Osteoblast (primary cell): ENCODE data around the gene TENT5C. TPM values are rescaled to one million over a fixed set of nuclear protein-coding genes. Genes with fewer than 3 reads are reported as not detected.
A peak's percentile ranks its signal among the peaks of the same experiment; 100 is the strongest.

Source experiments
- DNase-seq: peaks from one replicate; pipeline ENCODE4 v3.0.0; 2011; ENCODE audit warnings: low spot score, mixed read lengths; ENCODE audit not compliant: insufficient read length; ENCODE audit errors: missing footprints
- H2AFZ ChIP-seq: 2 replicates; pipeline ENCODE4 v1.6.0; 2011; ENCODE audit warnings: mild to moderate bottlenecking, low read length
- H3K27ac ChIP-seq: 2 replicates; pipeline ENCODE4 v1.5.1; 2011; ENCODE audit warnings: mild to moderate bottlenecking, low read depth, low read length, moderate library complexity
- H3K27me3 ChIP-seq: 2 replicates; pipeline ENCODE4 v1.6.0; 2012; ENCODE audit warnings: mild to moderate bottlenecking, control low read depth, inconsistent platforms, low read length, moderate library complexity; ENCODE audit not compliant: insufficient read depth
- H3K36me3 ChIP-seq: 2 replicates; pipeline ENCODE4 v1.5.1; 2011; ENCODE audit warnings: mild to moderate bottlenecking, low read length, control low read depth, moderate library complexity; ENCODE audit not compliant: insufficient read depth
- H3K4me1 ChIP-seq: 2 replicates; pipeline ENCODE4 v1.5.1; 2011; ENCODE audit warnings: mild to moderate bottlenecking, low read length, control low read depth, moderate library complexity; ENCODE audit not compliant: insufficient read depth
- H3K4me2 ChIP-seq: 2 replicates; pipeline ENCODE4 v1.6.0; 2011; ENCODE audit warnings: mild to moderate bottlenecking, low read length; ENCODE audit not compliant: insufficient read depth
- H3K4me3 ChIP-seq: fragments of 200-600 bp; sonication (generic); 3 replicates; pipeline ENCODE4 v1.5.1; 2012; ENCODE audit warnings: mild to moderate bottlenecking, low read length, inconsistent platforms; ENCODE audit not compliant: insufficient read depth
- H3K79me2 ChIP-seq: 2 replicates; pipeline ENCODE4 v1.6.0; 2012; ENCODE audit warnings: mild to moderate bottlenecking, low read length, control low read depth, inconsistent platforms; ENCODE audit not compliant: insufficient read depth
- H3K9me3 ChIP-seq: 2 replicates; pipeline ENCODE4 v1.5.1; 2011; ENCODE audit warnings: low read depth, low read length, control low read depth
- H4K20me1 ChIP-seq: 2 replicates; pipeline ENCODE4 v1.6.0; 2012; ENCODE audit warnings: mild to moderate bottlenecking, low read length, control low read depth; ENCODE audit not compliant: insufficient read depth
- total RNA-seq: library from RNA; depleted of rRNA; stranded (reverse); fragments of >200 nt; gene quantifications from 2 replicates; pipeline ENCODE4 v1.2.3, GENCODE V29; 2012
- TF ChIP-seq, protein P1 (sequence below): IDR thresholded peaks from 2 replicates; pipeline ENCODE4 v1.5.1; 2011; ENCODE audit warnings: mild to moderate bottlenecking, low read depth, low read length, moderate library complexity; ENCODE audit errors: extremely low read depth

TENT5C gene
- total RNA-seq, 1 donor, result 0.36 TPM

DNA sequence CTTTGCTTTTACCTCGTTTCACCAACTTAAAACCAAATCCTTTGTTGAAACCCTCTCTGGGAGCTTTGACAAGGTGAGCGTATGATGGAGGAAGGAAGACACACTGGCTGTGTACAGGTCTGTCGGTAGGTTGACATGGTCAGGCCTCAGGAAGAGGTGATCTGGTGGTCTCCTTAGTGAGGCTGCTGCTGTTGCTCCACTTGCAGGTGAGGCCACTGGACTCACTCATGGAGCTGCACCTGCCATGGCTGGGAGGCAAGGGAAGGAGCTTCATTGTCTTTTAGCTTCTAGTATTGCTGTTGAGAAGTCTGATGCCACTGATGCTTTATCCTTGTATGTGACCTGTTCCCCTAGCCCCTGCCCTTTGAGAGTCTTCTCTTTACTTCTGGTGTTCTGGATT lies 35.7 kb downstream of the TENT5C start:
- Histone ChIP-seq H3K4me1 (no peaks in the 10 kb centered on the region), H3K27ac (no peak overlapping the region), H3K4me3 (no peak overlapping the region), H3K79me2 (no peaks in the 10 kb centered on the region), H3K4me2 (no peak overlapping the region), H4K20me1 (no peaks in the 10 kb centered on the region), H3K27me3 (peaks cover 1% of the 10 kb centered on the region), H3K9me3 (no peaks in the 10 kb centered on the region), H3K36me3 (no peaks in the 10 kb centered on the region), H2AFZ (no peak overlapping the region)
- TF ChIP-seq, protein P1, sequence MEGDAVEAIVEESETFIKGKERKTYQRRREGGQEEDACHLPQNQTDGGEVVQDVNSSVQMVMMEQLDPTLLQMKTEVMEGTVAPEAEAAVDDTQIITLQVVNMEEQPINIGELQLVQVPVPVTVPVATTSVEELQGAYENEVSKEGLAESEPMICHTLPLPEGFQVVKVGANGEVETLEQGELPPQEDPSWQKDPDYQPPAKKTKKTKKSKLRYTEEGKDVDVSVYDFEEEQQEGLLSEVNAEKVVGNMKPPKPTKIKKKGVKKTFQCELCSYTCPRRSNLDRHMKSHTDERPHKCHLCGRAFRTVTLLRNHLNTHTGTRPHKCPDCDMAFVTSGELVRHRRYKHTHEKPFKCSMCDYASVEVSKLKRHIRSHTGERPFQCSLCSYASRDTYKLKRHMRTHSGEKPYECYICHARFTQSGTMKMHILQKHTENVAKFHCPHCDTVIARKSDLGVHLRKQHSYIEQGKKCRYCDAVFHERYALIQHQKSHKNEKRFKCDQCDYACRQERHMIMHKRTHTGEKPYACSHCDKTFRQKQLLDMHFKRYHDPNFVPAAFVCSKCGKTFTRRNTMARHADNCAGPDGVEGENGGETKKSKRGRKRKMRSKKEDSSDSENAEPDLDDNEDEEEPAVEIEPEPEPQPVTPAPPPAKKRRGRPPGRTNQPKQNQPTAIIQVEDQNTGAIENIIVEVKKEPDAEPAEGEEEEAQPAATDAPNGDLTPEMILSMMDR, result no peak
- DNase-seq, result peak; percentile 61

DNA sequence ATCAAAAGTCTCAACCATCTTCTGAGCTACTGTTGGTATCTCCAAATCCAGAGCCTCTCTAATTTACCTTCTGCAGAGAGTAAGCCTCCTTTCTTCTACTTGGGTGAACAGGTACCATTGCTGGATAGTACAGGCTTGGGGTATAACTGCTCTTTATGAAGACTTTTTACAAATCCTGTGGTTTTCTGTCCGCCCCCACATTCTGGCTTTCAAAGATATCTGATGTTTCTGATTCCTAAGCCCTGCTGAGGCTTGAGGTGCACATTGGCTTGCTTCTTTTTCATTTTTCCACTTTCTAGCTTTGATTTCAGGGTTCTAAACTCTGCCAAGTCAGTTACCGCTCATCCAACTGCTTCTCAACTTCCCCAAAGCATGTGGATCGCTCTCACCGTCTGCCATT lies 37.1 kb downstream of the TENT5C start:
- Histone ChIP-seq H3K79me2 (no peaks in the 10 kb centered on the region), H2AFZ (no peak overlapping the region), H3K4me1 (no peaks in the 10 kb centered on the region), H3K4me3 (no peak overlapping the region), H4K20me1 (no peaks in the 10 kb centered on the region), H3K4me2 (no peak overlapping the region), H3K27me3 (peaks cover 5% of the 10 kb centered on the region), H3K36me3 (no peaks in the 10 kb centered on the region), H3K27ac (no peak overlapping the region), H3K9me3 (no peaks in the 10 kb centered on the region)
- TF ChIP-seq, protein P1, result no peak
- DNase-seq, result no peak

DNA sequence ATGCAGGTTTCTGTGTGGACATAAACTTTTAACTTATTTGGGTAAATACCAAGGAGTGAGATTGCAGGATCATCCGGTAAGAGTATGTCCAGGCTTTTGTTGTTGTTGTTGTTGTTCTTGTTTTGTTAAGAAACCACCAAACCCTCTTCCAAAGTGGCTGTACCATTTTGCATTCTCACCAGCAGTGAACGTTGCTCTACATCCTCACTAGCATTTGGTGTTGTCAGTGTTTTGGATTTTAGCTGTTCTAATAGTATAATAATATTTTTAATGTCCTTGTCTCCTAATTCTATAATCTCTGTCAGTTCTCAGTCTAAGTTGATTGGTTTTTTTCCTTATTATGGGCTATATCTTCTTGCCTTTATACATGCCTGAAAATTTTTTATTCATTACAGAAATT lies 37.8 kb downstream of the TENT5C start:
- DNase-seq, result no peak
- H3K27ac ChIP-seq, result no peak overlapping the region
- H3K79me2 ChIP-seq, result no peaks in the 10 kb centered on the region
- TF ChIP-seq, protein P1, result no peak
- H2AFZ ChIP-seq, result no peak overlapping the region
- no peaks in the 10 kb centered on the region for H3K4me1 ChIP-seq
- no peaks in the 10 kb centered on the region for H3K9me3 ChIP-seq
- no peaks in the 10 kb centered on the region for H4K20me1 ChIP-seq
- no peak overlapping the region for H3K4me2 ChIP-seq
- H3K27me3 ChIP-seq, result peaks cover 5% of the 10 kb centered on the region
- H3K4me3 ChIP-seq, result no peak overlapping the region
- no peaks in the 10 kb centered on the region for H3K36me3 ChIP-seq

DNA sequence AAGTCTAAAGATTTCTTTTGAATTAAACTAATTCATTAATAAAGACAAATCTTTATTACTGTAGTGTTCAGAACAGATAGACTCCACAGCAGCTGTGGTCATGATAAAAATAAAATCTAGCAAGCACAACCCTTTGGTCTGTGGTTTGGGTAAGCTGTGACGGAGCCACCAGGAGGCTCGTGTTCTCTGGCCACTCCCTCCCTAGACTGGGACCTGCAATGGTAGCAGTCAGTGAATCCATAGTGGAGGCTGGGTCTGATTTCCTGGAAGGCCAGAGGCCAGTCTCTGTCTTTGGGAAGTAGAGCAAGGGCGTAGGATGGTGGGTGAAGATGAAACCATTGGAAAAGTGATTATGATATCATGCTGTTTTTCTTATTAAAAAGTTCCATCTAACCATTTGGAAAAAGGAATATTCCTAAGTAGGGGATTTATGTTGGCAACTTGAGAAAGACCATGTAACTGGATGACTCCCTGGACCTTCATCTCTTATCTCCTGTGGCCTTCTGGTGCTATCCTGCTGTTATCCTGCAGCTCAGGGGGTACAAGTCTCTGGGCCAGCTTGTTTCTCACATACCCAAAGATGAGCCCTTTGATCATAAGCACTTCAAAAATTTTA lies 39.0 kb downstream of the TENT5C start:
- TF ChIP-seq, protein P1, result no peak
- Histone ChIP-seq H3K9me3 (no peaks in the 10 kb centered on the region), H3K4me1 (no peaks in the 10 kb centered on the region), H3K27me3 (peaks cover 5% of the 10 kb centered on the region), H3K4me3 (no peak overlapping the region), H4K20me1 (no peaks in the 10 kb centered on the region), H3K27ac (no peak overlapping the region), H3K79me2 (no peaks in the 10 kb centered on the region), H3K4me2 (no peak overlapping the region), H2AFZ (no peak overlapping the region), H3K36me3 (no peaks in the 10 kb centered on the region)
- DNase-seq, result no peak
